Activated T-cell treated with anti-CD3 and anti-CD28 coated beads, Interleukin-2, amount 50 U/mL, for 72 hours (primary cell): ENCODE results near the gene TUBB. TPM values are rescaled to one million over a fixed set of nuclear protein-coding genes. Genes with fewer than 3 reads are reported as not detected.

ENCODE experiments used
- ATAC-seq, 2 donors: fragments of 150-1000 bp; cut with Tn5 transposase; replicated peaks in 1 of 2; 2 replicates each; pipeline ENCODE4 v1.10.0; 2021; ENCODE audit warnings: moderate library complexity in 2 of 2, mild to moderate bottlenecking in 1 of 2
- DNase-seq, 2 donors: peaks; one replicate each; pipeline ENCODE4 v3.0.0; 2021 to 2022; ENCODE audit warnings: mixed read lengths in 1 of 2
- H3K27ac Mint-ChIP-seq: one replicate; pipeline ENCODE4 v1.8.0; 2022; ENCODE audit warnings: mild to moderate bottlenecking, moderate library complexity, mixed read lengths
- H3K27me3 Mint-ChIP-seq: one replicate; pipeline ENCODE4 v1.8.0; 2022; ENCODE audit warnings: low read depth, mixed read lengths
- H3K36me3 Mint-ChIP-seq, 2 donors: one replicate each; pipeline ENCODE4 v1.8.0; 2022; ENCODE audit warnings: mixed read lengths in 2 of 2, mild to moderate bottlenecking in 1 of 2; ENCODE audit not compliant: insufficient read depth in 2 of 2
- H3K4me1 Mint-ChIP-seq: one replicate; pipeline ENCODE4 v1.8.0; 2022; ENCODE audit warnings: low read depth, mixed read lengths
- H3K4me3 Mint-ChIP-seq, 2 donors: one replicate each; pipeline ENCODE4 v1.8.0; 2022; ENCODE audit warnings: mild to moderate bottlenecking in 2 of 2, mixed read lengths in 2 of 2, moderate library complexity in 2 of 2
- H3K9me3 Mint-ChIP-seq, 2 donors: one replicate each; pipeline ENCODE4 v1.8.0; 2022; ENCODE audit warnings: mixed read lengths in 2 of 2
- total RNA-seq, 2 donors: library from RNA; stranded (reverse); gene quantifications; one replicate each; pipeline ENCODE4 v1.2.3, GENCODE V29; 2022

TUBB gene
- total RNA-seq, 2 donors from 2014 or later: 668 to 724 TPM

GRCh38 chr6:30696432-30696831, 23.7 kb upstream of the TUBB start:
- Mint-ChIP-seq H3K9me3 (no peaks in the 10 kb centered on the region), H3K36me3 (peaks cover 0 to 2% of the 10 kb centered on the region in 2 donors), H3K4me1 (peaks cover 10% of the 10 kb centered on the region), H3K4me3 (no peak overlapping the region), H3K27ac (no peak overlapping the region), H3K27me3 (no peaks in the 10 kb centered on the region)
- DNase-seq (no peak), ATAC-seq (no peak)

GRCh38 chr6:30700340-30700739, 19.8 kb upstream of the TUBB start:
- Mint-ChIP-seq H3K36me3 (peaks cover 7 to 12% of the 10 kb centered on the region in 2 donors), H3K4me1 (peaks cover 7% of the 10 kb centered on the region), H3K9me3 (no peaks in the 10 kb centered on the region), H3K27me3 (no peaks in the 10 kb centered on the region), H3K4me3 (no peak overlapping the region), H3K27ac (no peak overlapping the region)
- DNase-seq (no peak), ATAC-seq (no peak)

- H3K36me3 Mint-ChIP-seq: peaks cover 15 to 20% of the 10 kb centered on the region in 2 donors
- ATAC-seq: no peak
Measured at GRCh38 chr6:30703011-30703410, 17.1 kb upstream of the TUBB start.

GRCh38 chr6:30703821-30704220, 16.3 kb upstream of the TUBB start:
- ATAC-seq (no peak), DNase-seq (no peak)
- no peaks in the 10 kb centered on the region for H3K27me3 Mint-ChIP-seq
- no peak overlapping the region for H3K27ac Mint-ChIP-seq
- H3K4me1 Mint-ChIP-seq: peaks cover 6% of the 10 kb centered on the region
- H3K4me3 Mint-ChIP-seq: no peak overlapping the region
- peaks cover 17 to 24% of the 10 kb centered on the region in 2 donors for H3K36me3 Mint-ChIP-seq
- H3K9me3 Mint-ChIP-seq: no peaks in the 10 kb centered on the region

More at GRCh38 chr6:30703011-30703410, 17.1 kb upstream of the TUBB start:
- Mint-ChIP-seq H3K4me1 (peaks cover 4% of the 10 kb centered on the region), H3K27me3 (no peaks in the 10 kb centered on the region), H3K27ac (no peak overlapping the region), H3K4me3 (no peak overlapping the region), H3K9me3 (no peaks in the 10 kb centered on the region)
- DNase-seq: no peak

GRCh38 chr6:30705620-30706019, 14.5 kb upstream of the TUBB start:
- Mint-ChIP-seq H3K4me1 (peaks cover 6% of the 10 kb centered on the region), H3K27me3 (no peaks in the 10 kb centered on the region), H3K36me3 (peaks cover 19 to 26% of the 10 kb centered on the region in 2 donors), H3K27ac (no peak overlapping the region), H3K4me3 (no peak overlapping the region), H3K9me3 (no peaks in the 10 kb centered on the region)
- DNase-seq (no peak), ATAC-seq (no peak)

GRCh38 chr6:30707281-30707850, 12.8 kb upstream of the TUBB start:
- Mint-ChIP-seq H3K4me1 (peaks cover 19% of the 10 kb centered on the region), H3K9me3 (no peaks in the 10 kb centered on the region), H3K4me3 (no peak overlapping the region), H3K36me3 (peaks cover 18 to 43% of the 10 kb centered on the region in 2 donors), H3K27ac (no peak overlapping the region), H3K27me3 (no peaks in the 10 kb centered on the region)
- no peak for ATAC-seq
- no peak for DNase-seq

- no peak for ATAC-seq
- DNase-seq: no peak
- Mint-ChIP-seq H3K4me3 (no peak overlapping the region), H3K36me3 (peaks cover 28 to 51% of the 10 kb centered on the region in 2 donors), H3K27ac (no peak overlapping the region), H3K9me3 (no peaks in the 10 kb centered on the region), H3K4me1 (peaks cover 33% of the 10 kb centered on the region), H3K27me3 (no peaks in the 10 kb centered on the region)
Measured at GRCh38 chr6:30709101-30709868, 10.9 kb upstream of the TUBB start.

GRCh38 chr6:30711758-30712380, 8.3 kb upstream of the TUBB start:
- no peak for DNase-seq
- peak in 1 of 2 donors; percentile 54 for ATAC-seq
- Mint-ChIP-seq H3K27ac (peak overlapping the region; percentile 1), H3K9me3 (no peaks in the 10 kb centered on the region), H3K4me3 (peak overlapping the region in 1 of 2 donors; percentile 57), H3K36me3 (peaks cover 29 to 64% of the 10 kb centered on the region in 2 donors), H3K27me3 (no peaks in the 10 kb centered on the region), H3K4me1 (peaks cover 57% of the 10 kb centered on the region)

GRCh38 chr6:30712441-30712945, 7.7 kb upstream of the TUBB start:
- ATAC-seq (no peak), DNase-seq (no peak)
- H3K36me3 Mint-ChIP-seq: peaks cover 28 to 66% of the 10 kb centered on the region in 2 donors
- H3K27me3 Mint-ChIP-seq: no peaks in the 10 kb centered on the region
- peaks cover 62% of the 10 kb centered on the region for H3K4me1 Mint-ChIP-seq
- H3K27ac Mint-ChIP-seq: peak overlapping the region; percentile 4
- H3K4me3 Mint-ChIP-seq: peak overlapping the region in 1 of 2 donors; percentile 57
- H3K9me3 Mint-ChIP-seq: no peaks in the 10 kb centered on the region

GRCh38 chr6:30714263-30714662, 5.9 kb upstream of the TUBB start:
- Mint-ChIP-seq H3K36me3 (peaks cover 22 to 59% of the 10 kb centered on the region in 2 donors), H3K9me3 (no peaks in the 10 kb centered on the region), H3K4me1 (peaks cover 71% of the 10 kb centered on the region), H3K27me3 (no peaks in the 10 kb centered on the region), H3K27ac (no peak overlapping the region), H3K4me3 (no peak overlapping the region)
- no peak for DNase-seq
- no peak for ATAC-seq

- Mint-ChIP-seq H3K36me3 (peaks cover 28 to 60% of the 10 kb centered on the region in 2 donors), H3K27ac (peak overlapping the region; percentile 98), H3K27me3 (no peaks in the 10 kb centered on the region), H3K4me3 (peak overlapping the region; percentile 94 to 96), H3K4me1 (peaks cover 68% of the 10 kb centered on the region), H3K9me3 (no peaks in the 10 kb centered on the region)
- DNase-seq: no peak
- ATAC-seq: no peak
Measured at GRCh38 chr6:30716879-30717128, 3.3 kb upstream of the TUBB start.

- Mint-ChIP-seq H3K27ac (peak within 1 kb of the TSS; percentile 98), H3K27me3 (no peaks in the 10 kb centered on the region), H3K4me3 (peak within 1 kb of the TSS; percentile 94 to 96), H3K36me3 (peaks cover 28 to 60% of the 10 kb centered on the region in 2 donors), H3K4me1 (peaks cover 67% of the 10 kb centered on the region), H3K9me3 (no peaks in the 10 kb centered on the region)
- DNase-seq (peak; percentile 99), ATAC-seq (peak; percentile 78 to 80)
Measured at GRCh38 chr6:30717129-30717844, 2.9 kb upstream of the TUBB start, which contains the start of gene MDC1. Gene MDC1 (minus strand): TSS chr6:30717281. CDS start chr6:30715175, 2,106 bp downstream.
